ENCODE data around the gene SOCS4.
"Not testable (repeated sequence)": the region's sequence is repeated elsewhere in the genome, so short reads cannot be mapped to it uniquely, and the experiment has no call there.

SOCS4 gene, protein sequence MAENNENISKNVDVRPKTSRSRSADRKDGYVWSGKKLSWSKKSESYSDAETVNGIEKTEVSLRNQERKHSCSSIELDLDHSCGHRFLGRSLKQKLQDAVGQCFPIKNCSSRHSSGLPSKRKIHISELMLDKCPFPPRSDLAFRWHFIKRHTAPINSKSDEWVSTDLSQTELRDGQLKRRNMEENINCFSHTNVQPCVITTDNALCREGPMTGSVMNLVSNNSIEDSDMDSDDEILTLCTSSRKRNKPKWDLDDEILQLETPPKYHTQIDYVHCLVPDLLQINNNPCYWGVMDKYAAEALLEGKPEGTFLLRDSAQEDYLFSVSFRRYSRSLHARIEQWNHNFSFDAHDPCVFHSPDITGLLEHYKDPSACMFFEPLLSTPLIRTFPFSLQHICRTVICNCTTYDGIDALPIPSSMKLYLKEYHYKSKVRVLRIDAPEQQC

DNA sequence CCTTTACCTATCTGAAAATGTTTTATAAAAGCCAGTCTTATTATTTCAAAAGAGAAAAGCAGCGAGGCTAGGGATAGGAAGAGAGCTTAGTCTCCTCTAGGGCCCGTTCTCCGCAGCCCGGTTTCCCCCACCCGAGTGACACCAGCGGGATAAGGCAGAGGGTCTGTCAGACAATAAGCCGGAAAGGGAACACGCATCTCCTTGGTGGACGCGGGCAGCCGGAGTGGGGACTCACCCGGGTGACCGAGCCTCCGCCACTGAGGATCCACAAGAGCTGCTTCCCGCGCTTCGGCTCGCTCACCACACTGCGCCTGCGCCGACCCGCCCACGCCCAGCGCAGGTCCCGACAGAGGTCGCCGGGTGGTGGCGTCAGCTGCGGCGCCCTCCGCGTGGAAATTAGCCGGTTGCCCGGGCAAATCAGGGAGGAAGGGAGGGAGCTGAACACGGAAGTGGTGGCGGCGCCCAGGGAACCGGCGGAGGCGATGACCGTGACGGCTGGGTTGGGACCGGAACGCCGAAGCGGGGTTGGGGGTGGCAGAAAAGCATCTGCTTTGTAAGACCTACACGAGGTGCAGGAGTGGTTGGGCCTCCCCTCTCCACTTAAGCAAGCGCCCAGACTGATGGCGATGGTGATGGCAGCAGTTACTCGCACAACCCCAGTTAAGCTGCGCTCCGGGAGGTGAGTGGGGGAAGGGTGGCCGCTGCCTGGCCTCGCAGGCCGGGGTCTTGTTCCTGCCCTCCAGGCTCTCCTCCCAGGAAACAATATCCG lies at the start of gene SOCS4, which contains the start of gene WDHD1:
TSS of gene SOCS4 (plus strand) at position 444 of the 769 bp plus-strand sequence. CDS start 15,806 bp downstream, outside the sequence.
TSS of gene WDHD1 (minus strand) at position 307 of the 769 bp plus-strand sequence. CDS start 312 bp downstream, outside the sequence.
- DNase-seq (ENCODE audit: low read depth, low spot score) = peak; percentile 98

DNA sequence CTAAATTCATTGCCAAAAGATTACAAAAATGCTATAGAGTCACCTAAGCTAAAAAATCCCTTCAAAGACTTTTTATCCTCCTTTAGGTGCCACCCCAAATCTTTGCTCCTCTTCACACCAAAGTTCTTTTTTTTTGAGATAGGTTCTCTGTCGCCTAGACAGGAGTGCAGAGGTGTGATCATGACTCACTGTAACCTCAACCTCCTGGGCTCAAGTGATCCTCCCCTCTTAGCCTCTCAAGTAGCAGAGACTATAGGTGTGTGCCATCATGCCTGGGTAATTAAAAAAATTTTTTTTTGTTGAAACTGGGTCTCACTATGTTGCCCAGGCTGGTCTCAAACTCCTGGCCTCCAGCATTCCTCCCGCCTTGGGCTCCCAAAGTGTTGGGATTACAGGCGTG lies 48.0 kb upstream of the SOCS4 start:
- DNase-seq (ENCODE audit: low read depth, low spot score) = no peak

DNA sequence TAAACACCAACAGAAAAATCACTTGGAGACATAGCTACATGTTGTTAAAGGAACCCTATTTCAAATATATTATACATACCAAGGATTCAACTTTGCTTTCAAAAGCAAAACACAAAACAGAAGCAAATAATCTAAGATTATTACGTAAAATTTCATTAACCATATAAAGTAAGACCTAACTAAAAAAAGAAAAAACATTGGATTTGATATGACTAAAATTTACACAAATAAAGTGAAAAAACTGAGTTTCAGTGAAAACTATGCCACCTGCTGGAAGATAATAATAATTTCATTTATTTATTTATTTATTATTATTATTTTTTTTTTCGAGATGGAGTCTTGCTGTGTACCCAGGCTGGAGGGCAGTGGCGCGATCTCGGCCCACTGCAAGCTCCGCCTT lies 45.3 kb upstream of the SOCS4 start:
- DNase-seq (ENCODE audit: low read depth, low spot score) = no peak

DNA sequence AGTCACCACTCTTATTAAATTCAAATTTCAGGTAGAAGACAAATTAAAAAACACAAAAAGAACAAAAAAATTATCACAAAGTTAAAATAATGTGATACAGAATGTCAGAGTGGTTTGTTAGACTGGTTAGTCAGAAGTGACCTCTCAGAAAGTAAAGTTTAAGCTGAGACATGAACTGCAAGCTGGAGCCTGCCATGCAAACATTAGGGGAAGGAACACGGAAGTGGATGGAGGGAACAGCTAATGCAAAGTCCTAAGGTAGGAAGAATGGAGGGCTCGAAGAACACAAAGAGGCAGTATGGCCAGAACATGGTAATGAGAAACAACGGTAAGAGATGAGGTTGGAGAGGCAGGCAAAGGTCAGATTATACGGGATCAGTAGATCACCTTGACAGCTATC lies 41.9 kb upstream of the SOCS4 start:
- no peak for DNase-seq (ENCODE audit: low read depth, low spot score)

DNA sequence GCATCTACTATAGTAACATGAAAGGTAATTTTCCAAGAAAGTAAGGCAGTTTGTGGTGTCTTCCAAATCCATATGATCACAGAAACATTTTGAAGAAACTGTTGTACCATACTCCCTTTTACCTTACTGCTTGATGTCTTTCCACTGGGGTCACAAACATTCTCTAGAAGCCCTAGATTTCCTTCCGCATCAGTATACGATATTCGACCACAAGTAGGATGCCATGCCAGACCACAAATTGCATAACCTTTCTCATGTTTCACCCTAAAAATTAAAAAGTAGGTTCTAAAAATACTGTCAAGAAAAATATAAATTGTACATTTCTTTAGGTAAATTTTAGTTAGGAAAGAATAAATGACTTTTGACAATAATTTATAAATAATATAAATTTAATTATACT lies 26.7 kb upstream of the SOCS4 start:
- DNase-seq (ENCODE audit: low read depth, low spot score) = no peak

DNA sequence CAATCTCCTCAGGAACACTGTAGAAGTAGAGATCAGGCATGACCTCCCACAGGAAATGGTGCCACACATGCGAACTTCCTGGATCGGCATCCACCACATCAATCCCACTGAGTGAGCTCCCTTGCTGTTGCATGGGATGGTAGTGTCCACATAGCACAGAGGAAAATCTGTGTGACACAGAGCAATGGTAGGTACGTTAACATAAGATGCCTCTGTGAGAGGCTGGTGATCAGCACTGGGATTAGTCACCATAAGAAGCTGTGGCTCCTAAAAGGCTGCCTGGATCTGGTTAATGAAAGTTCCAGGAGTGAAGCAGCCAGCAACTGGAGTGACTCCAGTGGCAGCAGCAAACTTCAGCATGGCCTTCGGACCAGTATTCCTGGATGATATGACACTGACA lies 22.0 kb upstream of the SOCS4 start:
- DNase-seq (ENCODE audit: low read depth, low spot score) = no peak

DNA sequence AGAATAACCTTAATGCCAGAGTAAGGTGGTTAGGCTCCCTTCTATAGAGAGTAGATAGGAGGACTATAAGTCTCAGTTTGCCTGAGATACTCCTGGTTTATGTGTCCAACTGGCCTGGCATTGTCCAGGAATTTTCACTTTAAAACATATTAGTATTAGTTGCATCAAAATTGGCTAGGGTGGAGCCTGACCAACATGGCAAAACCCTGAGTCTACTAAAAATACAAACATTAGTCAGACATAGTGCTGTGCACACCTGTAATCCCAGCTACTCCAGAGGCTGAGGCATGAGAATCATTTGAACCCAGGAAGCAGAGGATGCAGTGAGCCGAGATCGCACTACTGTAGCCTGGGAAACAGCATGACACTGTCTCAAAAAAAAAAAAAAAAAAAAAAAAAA lies 12.0 kb upstream of the SOCS4 start:
- DNase-seq (ENCODE audit: low read depth, low spot score) = no peak

DNA sequence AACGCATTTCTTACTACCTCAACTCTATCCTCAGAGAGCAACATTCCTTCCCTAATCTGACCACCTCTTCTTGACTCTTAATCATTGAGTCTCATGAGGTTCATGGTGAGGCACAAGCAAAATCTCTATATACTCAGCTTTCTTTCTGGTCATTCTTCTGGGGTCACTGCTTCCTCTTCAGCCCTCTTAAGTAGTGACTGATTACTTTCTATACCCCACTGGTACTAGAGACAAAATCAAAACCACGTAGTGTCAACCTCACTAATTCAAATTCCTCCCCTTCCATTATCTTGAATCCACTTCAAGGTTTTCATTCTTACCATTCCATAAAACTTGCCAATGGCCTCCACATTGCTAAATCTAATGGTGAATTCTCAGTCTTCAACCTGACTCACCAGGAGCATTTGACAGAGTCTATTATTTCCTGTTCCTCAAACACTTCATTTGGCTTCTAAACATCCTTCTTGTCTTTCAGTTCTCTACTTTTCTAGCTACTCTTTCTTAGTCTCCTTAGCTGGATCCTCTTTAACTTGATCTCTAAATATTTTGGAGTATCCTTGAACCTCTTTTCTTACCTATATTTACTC lies 7.0 kb upstream of the SOCS4 start:
- no peak for DNase-seq (ENCODE audit: low read depth, low spot score)

DNA sequence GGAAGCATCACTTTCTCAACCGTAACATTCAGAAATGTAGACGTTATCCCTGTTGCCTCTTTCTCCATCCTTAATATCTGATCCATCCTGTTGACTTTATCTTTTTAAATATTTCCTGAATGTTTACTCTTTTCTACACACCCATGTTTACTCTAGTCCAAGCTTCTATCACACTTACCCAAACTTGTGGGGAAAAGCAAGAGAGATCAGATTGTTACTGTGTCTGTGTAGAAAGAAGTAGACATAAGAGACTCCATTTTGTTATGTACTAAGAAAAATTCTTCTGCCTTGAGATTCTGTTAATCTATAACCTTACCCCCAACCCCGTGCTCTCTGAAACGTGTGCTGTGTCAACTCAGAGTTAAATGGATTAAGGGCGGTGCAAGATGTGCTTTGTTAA lies 2.7 kb upstream of the SOCS4 start:
- DNase-seq (ENCODE audit: low read depth, low spot score) = not testable (repeated sequence)

DNA sequence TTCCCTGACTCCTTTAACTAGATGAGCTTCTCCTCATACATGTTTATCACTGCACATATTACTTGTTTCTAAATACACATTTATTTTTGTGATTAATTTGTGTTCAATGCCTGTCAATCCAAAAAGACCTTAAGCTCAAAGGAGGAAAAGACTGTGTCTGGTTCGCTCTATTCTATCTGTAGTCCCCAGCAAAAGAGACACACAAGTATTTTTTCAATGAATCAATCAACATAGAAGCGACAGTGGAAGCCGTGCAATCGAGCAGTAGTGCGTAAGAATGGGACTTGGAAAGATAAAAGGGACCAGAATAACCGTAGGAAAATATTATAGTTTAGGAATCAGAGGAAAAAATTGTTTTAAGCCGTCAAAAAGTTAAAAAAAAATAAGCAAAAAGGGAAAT lies 1.1 kb upstream of the SOCS4 start:
- DNase-seq (ENCODE audit: low read depth, low spot score) = no peak

DNA sequence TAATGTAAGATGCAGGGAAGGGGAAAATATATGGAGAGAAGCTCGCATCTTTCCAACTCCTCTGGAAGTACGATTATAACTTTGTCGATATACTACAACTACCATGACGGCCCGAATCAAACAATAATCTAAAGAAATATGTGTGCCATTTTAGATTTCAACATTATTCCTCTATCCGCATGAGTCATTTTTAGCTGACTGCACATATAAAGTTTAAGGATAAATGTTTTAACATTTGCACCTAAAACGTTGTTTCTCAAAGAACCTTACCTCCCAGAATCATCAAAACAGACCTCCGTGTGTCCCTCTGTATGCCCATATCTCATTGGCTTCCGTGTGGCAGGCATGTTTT lies 619 bp upstream of the SOCS4 start:
- no peak for DNase-seq (ENCODE audit: low read depth, low spot score)

DNA sequence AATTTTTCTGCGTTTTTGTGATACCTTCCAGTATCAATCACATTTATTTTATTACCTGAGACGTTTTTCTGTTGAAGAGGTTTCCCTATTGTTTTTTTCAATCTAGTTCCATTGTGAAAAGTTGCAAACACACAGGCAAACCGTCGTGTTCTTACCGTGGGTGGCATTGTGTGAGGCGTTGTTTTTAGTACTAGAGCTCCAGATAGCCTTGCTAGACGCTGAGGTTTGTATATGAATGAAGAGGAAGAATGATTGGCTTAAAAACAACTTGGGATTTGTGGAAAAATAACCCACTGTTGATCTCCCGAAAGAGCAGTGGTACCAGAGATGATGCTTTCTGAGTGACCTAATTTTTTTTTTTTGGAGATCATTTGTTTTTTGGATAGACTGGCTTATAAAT lies 1.0 kb downstream of the SOCS4 start:
- no peak for DNase-seq (ENCODE audit: low read depth, low spot score)

DNA sequence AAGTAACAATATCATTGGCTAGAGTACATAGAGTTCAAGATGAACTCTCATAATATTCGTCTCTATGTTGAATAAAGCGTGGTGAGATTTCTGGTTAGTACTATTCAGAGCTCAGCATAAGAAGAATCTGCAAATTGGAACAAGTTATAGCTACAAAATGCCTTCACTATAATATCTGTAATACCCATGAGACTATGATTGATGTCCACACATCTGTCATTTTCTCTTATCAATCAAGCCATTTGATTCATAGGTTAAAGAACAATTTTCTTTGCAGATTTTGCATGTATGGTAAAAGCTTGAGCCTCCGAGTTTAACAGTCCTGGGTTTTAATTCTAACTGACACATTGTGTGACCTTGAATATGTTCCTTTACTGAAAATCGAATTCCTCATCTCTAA lies 1.4 kb downstream of the SOCS4 start:
- DNase-seq (ENCODE audit: low read depth, low spot score) = no peak

DNA sequence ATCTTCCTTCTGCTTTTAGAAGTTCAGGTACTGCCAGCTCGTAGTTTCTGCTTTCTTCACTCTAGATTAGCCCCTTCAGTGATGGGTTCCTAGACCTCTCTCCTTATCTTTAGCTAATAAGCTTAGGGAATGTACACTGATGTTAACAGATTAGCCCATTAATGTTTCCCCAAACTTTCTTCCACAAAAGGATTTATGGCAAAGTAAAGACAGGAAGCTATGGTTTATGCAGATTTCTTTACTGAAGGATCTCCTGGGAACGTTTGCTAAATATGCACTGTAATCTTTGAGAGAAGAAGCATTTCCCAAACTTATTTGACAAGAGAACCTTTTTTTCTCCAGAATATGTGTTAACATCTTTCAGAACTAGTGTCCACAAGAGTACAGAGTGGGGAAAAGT lies 4.2 kb downstream of the SOCS4 start:
- DNase-seq (ENCODE audit: low read depth, low spot score) = no peak

DNA sequence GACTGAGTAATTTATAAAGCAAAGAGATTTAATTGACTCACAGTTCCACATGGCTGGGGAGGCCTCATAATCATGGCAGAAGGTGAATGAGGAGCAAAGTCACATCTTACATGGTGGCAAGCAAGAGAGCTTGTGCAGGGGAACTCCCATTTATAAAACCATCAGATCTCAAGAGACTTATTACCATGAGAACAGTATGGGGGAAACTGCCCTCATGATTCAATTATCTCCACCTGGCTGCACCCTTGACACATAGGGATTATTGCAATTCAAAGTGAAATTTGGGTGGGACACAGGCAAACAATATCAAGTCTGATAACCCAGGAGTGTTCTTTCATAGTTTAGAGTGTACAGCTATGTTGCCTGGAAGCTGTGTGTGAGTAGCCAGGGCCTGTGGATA lies 11.0 kb downstream of the SOCS4 start:
- DNase-seq (ENCODE audit: low read depth, low spot score) = not testable (repeated sequence)

DNA sequence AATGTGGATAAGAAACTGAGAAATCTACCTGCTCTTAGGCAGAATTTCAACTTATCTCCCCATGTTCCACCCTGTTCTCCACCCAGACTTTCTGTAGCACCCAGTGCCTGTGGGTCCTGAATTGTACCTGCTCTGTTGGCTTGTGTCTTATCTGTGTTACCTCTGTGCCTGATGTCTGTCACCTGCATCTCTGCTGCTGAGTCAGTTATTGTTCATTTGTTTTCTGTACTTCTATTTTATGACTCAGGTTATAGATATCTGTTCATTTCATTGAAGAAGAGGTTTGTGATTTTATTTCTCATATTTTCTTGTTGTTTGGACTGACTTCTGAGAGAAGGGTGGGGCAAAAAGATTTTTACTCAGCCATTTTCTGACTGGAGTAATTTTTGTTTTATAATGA lies 11.7 kb downstream of the SOCS4 start:
- DNase-seq (ENCODE audit: low read depth, low spot score) = no peak

DNA sequence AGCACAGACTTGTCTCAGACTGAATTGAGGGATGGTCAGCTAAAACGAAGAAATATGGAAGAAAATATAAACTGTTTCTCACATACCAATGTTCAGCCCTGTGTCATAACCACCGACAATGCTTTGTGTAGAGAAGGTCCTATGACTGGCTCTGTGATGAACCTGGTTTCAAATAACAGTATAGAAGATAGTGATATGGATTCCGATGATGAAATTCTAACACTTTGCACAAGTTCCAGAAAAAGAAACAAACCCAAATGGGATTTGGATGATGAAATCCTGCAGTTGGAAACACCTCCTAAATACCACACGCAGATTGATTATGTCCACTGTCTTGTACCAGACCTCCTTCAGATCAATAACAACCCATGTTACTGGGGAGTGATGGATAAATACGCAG lies 16.5 kb downstream of the SOCS4 start:
- DNase-seq (ENCODE audit: low read depth, low spot score) = no peak

DNA sequence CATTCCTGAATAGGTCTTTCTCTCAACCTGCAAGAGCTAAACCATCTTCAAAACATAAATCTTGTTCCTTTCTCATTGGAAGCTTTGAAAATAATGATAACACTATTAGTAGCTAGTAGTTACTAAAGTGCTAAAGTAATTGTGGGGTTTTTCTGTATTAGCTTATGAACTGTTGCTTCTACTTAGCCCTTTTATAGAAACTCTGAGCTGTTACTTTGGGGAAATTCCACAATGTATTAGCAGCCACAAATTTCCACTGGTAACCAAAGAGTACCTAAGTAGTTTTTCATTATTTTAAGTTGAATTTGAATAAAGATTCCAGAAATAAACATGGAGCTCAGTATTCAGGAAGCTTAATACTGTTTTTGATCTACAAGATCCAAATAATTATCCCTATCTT lies 18.1 kb downstream of the SOCS4 start:
- DNase-seq (ENCODE audit: low read depth, low spot score) = no peak

DNA sequence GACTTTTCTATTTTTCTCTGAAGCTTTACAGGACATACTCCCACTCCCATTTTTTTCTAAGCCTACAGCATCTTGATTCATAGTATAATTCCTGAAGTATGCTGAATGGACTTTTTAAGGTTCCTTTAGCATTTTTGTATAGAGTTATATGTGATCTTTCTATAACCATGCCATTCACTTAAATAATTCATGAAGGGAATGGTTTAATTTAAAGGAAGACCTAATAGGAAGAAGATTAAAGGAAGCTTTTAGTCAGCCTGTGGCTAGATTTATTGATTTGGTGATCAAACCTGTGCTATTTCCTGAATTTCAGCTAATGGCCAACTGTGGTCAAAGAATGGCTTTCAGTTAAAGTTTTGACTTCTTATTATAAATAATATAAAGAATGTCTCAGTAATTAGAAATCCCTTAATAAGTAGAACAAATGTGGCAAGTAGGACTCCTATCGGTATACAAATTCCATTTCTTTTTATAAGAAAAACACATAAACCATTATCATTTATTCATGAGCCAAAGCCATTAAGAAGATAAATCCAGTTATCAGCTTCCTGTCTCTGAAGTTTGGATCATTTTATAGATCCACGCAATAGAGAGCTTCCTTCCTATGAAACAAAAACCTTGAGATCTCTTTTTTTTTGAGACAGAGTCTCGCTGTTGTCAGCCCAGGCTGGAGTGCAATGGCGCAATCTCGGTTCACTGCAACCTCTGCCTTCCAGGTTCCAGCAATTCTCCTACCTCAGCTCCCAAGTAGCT lies 20.4 kb downstream of the SOCS4 start:
- DNase-seq (ENCODE audit: low read depth, low spot score) = no peak

DNA sequence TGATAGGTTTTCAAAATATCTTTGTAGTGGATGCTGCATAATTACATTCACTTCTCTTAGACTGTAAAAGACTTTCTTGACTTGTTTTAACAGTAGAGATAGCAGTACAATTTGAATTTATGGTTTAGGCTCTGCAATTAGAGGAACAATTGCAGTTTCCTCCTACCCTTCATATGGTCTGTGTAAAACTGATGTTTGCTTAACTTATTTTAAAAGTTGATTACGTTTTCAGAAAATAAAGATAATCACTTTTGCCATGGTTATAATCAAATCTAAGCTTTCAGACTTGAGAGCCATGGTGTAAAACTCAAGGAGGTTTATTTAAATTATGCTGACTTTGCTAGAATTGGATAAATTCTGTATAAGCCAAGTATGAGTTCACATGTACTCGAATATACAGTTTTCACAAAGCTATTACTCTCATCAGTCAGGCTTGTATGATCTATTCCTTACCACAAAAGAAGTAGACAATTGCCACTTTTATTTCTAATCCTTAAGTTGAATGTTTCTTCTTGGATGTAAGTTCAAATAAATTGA lies 21.9 kb downstream of the SOCS4 start:
- no peak for DNase-seq (ENCODE audit: low read depth, low spot score)

DNA sequence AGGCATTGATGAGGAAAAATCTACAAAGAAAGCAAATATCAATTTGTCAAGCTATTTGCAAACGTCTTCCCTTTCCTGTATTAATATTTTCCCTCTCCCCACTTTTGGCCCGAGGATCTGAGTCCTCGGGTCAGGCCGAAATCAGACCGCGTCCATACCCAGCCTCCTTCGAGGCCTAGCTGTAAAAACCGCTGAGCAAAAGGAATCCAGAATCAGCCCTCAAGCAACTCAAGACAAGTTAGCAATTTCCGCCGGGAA lies 24.1 kb downstream of the SOCS4 start:
- no peak for DNase-seq (ENCODE audit: low read depth, low spot score)
